ENCODE measurements around the gene CHD6. TPM values are rescaled to one million over a fixed set of nuclear protein-coding genes. Genes with fewer than 3 reads are reported as not detected.

CHD6 gene
- total and polyA plus RNA-seq, 2 of the 13 experiments (the other 11 are each of a cell fraction or from before 2014, with no cell fraction given): 14.4 to 52.0 TPM

DNA sequence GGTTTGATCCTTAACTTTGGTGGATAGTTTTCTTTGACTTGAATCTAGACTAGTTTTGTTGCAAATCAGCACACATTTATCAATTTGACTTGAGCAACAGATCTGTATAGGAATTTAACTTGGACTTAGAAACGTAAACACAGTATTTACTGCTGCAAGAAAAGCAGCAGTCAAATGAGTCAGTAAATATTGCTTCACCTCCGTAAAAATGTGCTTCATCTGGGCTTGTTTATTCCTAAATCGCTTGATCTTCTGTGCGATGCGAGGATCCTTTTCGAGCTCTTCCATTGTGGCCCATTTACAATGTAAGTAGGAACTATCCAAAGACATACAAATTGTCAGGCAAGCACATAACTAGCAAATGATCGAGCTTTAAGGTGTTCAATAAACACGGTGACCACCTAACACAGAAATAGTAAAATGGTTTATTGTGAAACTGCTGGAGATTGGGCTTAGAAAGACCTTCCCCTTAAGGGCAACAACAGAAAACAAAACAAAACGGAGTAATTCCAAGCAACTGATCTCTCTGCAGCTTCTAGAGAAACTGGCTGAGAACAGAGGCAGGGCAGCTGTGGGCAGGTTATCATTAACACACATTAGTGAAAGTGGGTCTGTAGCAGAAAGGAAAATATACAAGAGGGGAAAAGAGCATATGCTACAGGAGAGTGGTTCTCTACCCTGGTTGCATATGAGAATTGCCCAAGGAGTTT lies 120.8 kb downstream of the CHD6 start (continued):
- TF ChIP-seq ZNF503 (CRISPR knock-in tag; IDR thresholded peaks at IDR 0.05) (peak; percentile 56; the same call in 1 of the 2 replicates), NFYC (CRISPR knock-in tag; IDR thresholded peaks at IDR 0.05) (no peak), PAX8 (CRISPR knock-in tag; IDR thresholded peaks at IDR 0.05; ENCODE audit: borderline replicate concordance) (0 out of 2 replicates have a peak, but pooled peaks have one; percentile 44), HNF4G (IDR thresholded peaks at IDR 0.05; ENCODE audit: borderline replicate concordance, low read depth, low read length) (peak; percentile 86), HNF4G (CRISPR knock-in tag; IDR thresholded peaks at IDR 0.05; ENCODE audit: borderline replicate concordance, low read depth) (peak; percentile 50; the same call in 1 of the 2 replicates), JUND (CRISPR knock-in tag; IDR thresholded peaks at IDR 0.05) (peak; percentile 68; the same call in 1 of the 2 replicates), ZNF383 (CRISPR knock-in tag; IDR thresholded peaks at IDR 0.05; ENCODE audit: borderline replicate concordance) (no peak), EEA1 (CRISPR knock-in tag; IDR thresholded peaks at IDR 0.05; ENCODE audit: borderline replicate concordance) (no peak), ZNF263 (CRISPR knock-in tag; IDR thresholded peaks at IDR 0.05) (no peak), TERF1 (CRISPR knock-in tag; IDR thresholded peaks at IDR 0.05) (no peak), ZNF430 (CRISPR knock-in tag; IDR thresholded peaks at IDR 0.05) (no peak), U2AF2 (IDR thresholded peaks at IDR 0.05; ENCODE audit: low read depth, low read length) (no peak), SALL2 (CRISPR knock-in tag; IDR thresholded peaks at IDR 0.05) (no peak), RBAK (CRISPR knock-in tag; IDR thresholded peaks at IDR 0.05) (no peak), MBNL3 (CRISPR knock-in tag; conservative IDR thresholded peaks at IDR 0.05) (no peak), PTBP1 (IDR thresholded peaks at IDR 0.05; ENCODE audit: low read depth, low read length, poor library complexity, severe bottlenecking) (no peak), ZNF296 (CRISPR knock-in tag; conservative IDR thresholded peaks at IDR 0.05) (no peak), ZSCAN25 (CRISPR knock-in tag; IDR thresholded peaks at IDR 0.05) (peak; percentile 79; the same call in 1 of the 2 replicates), ZNF891 (CRISPR knock-in tag; IDR thresholded peaks at IDR 0.05) (no peak), BRD4 (CRISPR knock-in tag; IDR thresholded peaks at IDR 0.05) (no peak), ZNF138 (CRISPR knock-in tag; IDR thresholded peaks at IDR 0.05; ENCODE audit: low read depth) (no peak)
- TF ChIP-seq, protein P1, sequence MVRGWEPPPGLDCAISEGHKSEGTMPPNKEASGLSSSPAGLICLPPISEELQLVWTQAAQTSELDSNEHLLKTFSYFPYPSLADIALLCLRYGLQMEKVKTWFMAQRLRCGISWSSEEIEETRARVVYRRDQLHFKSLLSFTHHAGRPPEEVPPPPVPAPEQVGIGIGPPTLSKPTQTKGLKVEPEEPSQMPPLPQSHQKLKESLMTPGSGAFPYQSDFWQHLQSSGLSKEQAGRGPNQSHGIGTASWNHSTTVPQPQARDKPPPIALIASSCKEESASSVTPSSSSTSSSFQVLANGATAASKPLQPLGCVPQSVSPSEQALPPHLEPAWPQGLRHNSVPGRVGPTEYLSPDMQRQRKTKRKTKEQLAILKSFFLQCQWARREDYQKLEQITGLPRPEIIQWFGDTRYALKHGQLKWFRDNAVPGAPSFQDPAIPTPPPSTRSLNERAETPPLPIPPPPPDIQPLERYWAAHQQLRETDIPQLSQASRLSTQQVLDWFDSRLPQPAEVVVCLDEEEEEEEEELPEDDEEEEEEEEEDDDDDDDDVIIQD (CRISPR knock-in tag; IDR thresholded peaks at IDR 0.05; ENCODE audit: low read depth): peak; percentile 93; the same call in 1 of the 2 replicates
- TF ChIP-seq, protein P2, sequence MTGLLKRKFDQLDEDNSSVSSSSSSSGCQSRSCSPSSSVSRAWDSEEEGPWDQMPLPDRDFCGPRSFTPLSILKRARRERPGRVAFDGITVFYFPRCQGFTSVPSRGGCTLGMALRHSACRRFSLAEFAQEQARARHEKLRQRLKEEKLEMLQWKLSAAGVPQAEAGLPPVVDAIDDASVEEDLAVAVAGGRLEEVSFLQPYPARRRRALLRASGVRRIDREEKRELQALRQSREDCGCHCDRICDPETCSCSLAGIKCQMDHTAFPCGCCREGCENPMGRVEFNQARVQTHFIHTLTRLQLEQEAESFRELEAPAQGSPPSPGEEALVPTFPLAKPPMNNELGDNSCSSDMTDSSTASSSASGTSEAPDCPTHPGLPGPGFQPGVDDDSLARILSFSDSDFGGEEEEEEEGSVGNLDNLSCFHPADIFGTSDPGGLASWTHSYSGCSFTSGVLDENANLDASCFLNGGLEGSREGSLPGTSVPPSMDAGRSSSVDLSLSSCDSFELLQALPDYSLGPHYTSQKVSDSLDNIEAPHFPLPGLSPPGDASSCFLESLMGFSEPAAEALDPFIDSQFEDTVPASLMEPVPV (CRISPR knock-in tag; IDR thresholded peaks at IDR 0.05): no peak

All from HepG2 (cell line).